Thoracic aorta (tissue), 2 donors: Measurements from ENCODE around the gene PCDHA13. TPM values are rescaled to one million over a fixed set of nuclear protein-coding genes. Genes with fewer than 3 reads are reported as not detected.

Source experiments
- ATAC-seq: fragments of 150-250 bp; one replicate; pipeline ENCODE4 v1.8.0; 2017; ENCODE audit warnings: low read depth; ENCODE audit not compliant: insufficient number of reproducible peaks, low FRiP score
- DNase-seq: peaks from one replicate; pipeline ENCODE4 v3.0.0-alpha.2; 2020; ENCODE audit warnings: low spot score
- H3K27ac ChIP-seq, 2 donors: fragments of 200-600 bp; sonication (generic); 1 replicate in 1 of 2; 2 replicates in 1 of 2; pipeline ENCODE4 v1.5.1; 2016; ENCODE audit warnings: mild to moderate bottlenecking in 2 of 2, moderate library complexity in 2 of 2
- H3K27me3 ChIP-seq: fragments of 200-600 bp; sonication (generic); replicated peaks from 2 replicates; pipeline ENCODE4 v1.6.0; 2016; ENCODE audit warnings: mild to moderate bottlenecking; ENCODE audit not compliant: insufficient read depth
- H3K36me3 ChIP-seq: fragments of 200-600 bp; sonication (generic); one replicate; pipeline ENCODE4 v1.5.1; 2016
- H3K4me1 ChIP-seq, 2 donors: fragments of 200-600 bp; sonication (generic); 1 replicate in 1 of 2; 2 replicates in 1 of 2; pipeline versions ENCODE4 v1.5.1 to v1.6.0; 2016; ENCODE audit warnings: low read depth in 2 of 2, mild to moderate bottlenecking in 1 of 2; ENCODE audit not compliant: control insufficient read depth in 1 of 2
- H3K4me3 ChIP-seq: fragments of 200-600 bp; sonication (generic); 2 replicates; pipeline ENCODE4 v1.5.1; 2016; ENCODE audit warnings: mild to moderate bottlenecking
- H3K9me3 ChIP-seq: fragments of 200-600 bp; sonication (generic); 2 replicates; pipeline ENCODE4 v1.5.1; 2016
- CTCF ChIP-seq: fragments of 200-600 bp; sonication (generic); IDR thresholded peaks from one replicate; pipeline ENCODE4 v1.5.1; 2019; ENCODE audit warnings: antibody characterized with exemption
- total RNA-seq, 2 donors: library from RNA; depleted of rRNA; stranded (reverse); fragments of >200 nt; gene quantifications; one replicate each; pipeline versions ENCODE4 v1.1.0 to v1.2.3, GENCODE V29; 2016

The PCDHA13 gene
- total RNA-seq, 2 donors from 2014 or later = 0.54 to 0.56 TPM

- no peaks in the 10 kb centered on the region for H3K4me1 ChIP-seq
- no peak overlapping the region for H3K4me3 ChIP-seq
- no peak for TF ChIP-seq CTCF
- peaks cover 20% of the 10 kb centered on the region for H3K9me3 ChIP-seq
- H3K27ac ChIP-seq = no peak overlapping the region
- ATAC-seq (no peak), DNase-seq (no peak)
- no peaks in the 10 kb centered on the region for H3K36me3 ChIP-seq
- no peaks in the 10 kb centered on the region for H3K27me3 ChIP-seq
These were observed 4.7 kb upstream of the PCDHA13 start for GRCh38 chr5:140877262-140877581.

- Histone ChIP-seq H3K9me3 (peaks cover 36% of the 10 kb centered on the region), H3K27ac (no peak overlapping the region), H3K27me3 (no peaks in the 10 kb centered on the region), H3K4me1 (no peaks in the 10 kb centered on the region), H3K36me3 (no peaks in the 10 kb centered on the region), H3K4me3 (no peak overlapping the region)
- TF ChIP-seq CTCF = no peak
- DNase-seq (no peak), ATAC-seq (no peak)
These were observed 621 bp downstream of the PCDHA13 start for GRCh38 chr5:140882591-140882899.

- no peak for TF ChIP-seq CTCF
- no peak overlapping the region for H3K27ac ChIP-seq
- H3K27me3 ChIP-seq = no peaks in the 10 kb centered on the region
- no peak for DNase-seq
- no peak overlapping the region for H3K4me3 ChIP-seq
- H3K9me3 ChIP-seq = peaks cover 36% of the 10 kb centered on the region
- no peaks in the 10 kb centered on the region for H3K4me1 ChIP-seq
- ATAC-seq = no peak
- no peaks in the 10 kb centered on the region for H3K36me3 ChIP-seq
These were observed 1.4 kb downstream of the PCDHA13 start for GRCh38 chr5:140883373-140883772.

GRCh38 chr5:140883927-140884697 lies 2.2 kb downstream of the PCDHA13 start:
- H3K4me3 ChIP-seq = no peak overlapping the region
- no peak overlapping the region for H3K27ac ChIP-seq
- DNase-seq (no peak), ATAC-seq (no peak)
- peaks cover 36% of the 10 kb centered on the region for H3K9me3 ChIP-seq
- no peaks in the 10 kb centered on the region for H3K27me3 ChIP-seq
- no peaks in the 10 kb centered on the region for H3K36me3 ChIP-seq
- no peak for TF ChIP-seq CTCF
- H3K4me1 ChIP-seq = no peaks in the 10 kb centered on the region

GRCh38 chr5:140916325-140916724 lies 34.4 kb downstream of the PCDHA13 start:
- Histone ChIP-seq H3K9me3 (no peaks in the 10 kb centered on the region), H3K36me3 (no peaks in the 10 kb centered on the region), H3K27ac (no peak overlapping the region), H3K4me1 (no peaks in the 10 kb centered on the region), H3K27me3 (no peaks in the 10 kb centered on the region), H3K4me3 (no peak overlapping the region)
- TF ChIP-seq CTCF = no peak
- ATAC-seq (no peak), DNase-seq (no peak)
